Measurements from ENCODE around the gene EGLN2.
"Not testable (repeated sequence)": the region's sequence is repeated elsewhere in the genome, so short reads cannot be mapped to it uniquely, and the experiment has no call there.

EGLN2 gene

DNA sequence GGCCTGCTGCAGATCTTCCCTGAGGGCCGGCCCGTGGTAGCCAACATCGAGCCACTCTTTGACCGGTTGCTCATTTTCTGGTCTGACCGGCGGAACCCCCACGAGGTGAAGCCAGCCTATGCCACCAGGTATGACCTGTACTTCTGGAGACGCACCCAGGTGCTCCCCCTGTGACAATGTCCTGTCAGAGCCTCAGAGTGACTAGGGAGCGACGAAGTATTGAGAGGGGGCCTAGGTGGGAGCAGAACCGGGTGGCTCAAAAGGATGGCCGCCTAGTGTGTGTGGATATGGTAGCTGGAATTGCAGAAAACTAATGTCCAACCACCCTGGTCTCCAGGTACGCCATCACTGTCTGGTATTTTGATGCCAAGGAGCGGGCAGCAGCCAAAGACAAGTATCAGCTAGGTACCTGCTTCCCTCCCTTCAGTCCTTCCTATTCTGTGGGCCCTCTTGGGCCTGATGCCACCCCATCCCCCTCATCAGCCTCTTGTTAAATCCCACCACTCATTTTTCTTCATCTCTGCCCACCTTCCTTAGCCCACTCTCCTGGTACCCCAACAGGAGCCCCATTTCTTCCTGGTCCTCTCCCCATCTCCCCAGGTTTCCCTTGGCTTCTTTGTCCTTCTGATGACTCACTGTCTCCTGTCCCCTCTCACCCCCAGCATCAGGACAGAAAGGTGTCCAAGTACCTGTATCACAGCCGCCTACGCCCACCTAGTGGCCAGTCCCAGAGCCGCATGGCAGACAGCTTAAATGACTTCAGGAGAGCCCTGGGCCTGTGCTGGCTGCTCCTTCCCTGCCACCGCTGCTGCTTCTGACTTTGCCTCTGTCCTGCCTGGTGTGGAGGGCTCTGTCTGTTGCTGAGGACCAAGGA is 8.4 kb downstream of the EGLN2 start:
- DNase-seq (ENCODE audit: insufficient read length, low spot score) (no peak), FAIRE-seq (no peak)
- TF ChIP-seq POU2F2 (IDR thresholded peaks at IDR 0.05; ENCODE audit: low read depth, low read length) (0 out of 2 replicates have a peak, but pooled peaks have one; percentile 29), POLR2AphosphoS5 (IDR thresholded peaks at IDR 0.05; ENCODE audit: low read depth, low read length) (no peak), TAF1 (IDR thresholded peaks at IDR 0.05; ENCODE audit: low read depth, low read length) (no peak), POLR2A (IDR thresholded peaks at IDR 0.05; ENCODE audit: low read depth, low read length) (0 out of 2 replicates have a peak, but pooled peaks have one; percentile 8)

DNA sequence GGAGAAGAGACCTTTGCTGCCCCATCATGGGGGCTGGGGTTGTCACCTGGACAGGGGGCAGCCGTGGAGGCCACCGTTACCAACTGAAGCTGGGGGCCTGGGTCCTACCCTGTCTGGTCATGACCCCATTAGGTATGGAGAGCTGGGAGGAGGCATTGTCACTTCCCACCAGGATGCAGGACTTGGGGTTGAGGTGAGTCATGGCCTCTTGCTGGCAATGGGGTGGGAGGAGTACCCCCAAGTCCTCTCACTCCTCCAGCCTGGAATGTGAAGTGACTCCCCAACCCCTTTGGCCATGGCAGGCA is 9.0 kb downstream of the EGLN2 start:
- no peak for TF ChIP-seq TAF1 (IDR thresholded peaks at IDR 0.05; ENCODE audit: low read depth, low read length)
- TF ChIP-seq POU2F2 (IDR thresholded peaks at IDR 0.05; ENCODE audit: low read depth, low read length), result no peak
- TF ChIP-seq PAX5 (IDR thresholded peaks at IDR 0.05; ENCODE audit: insufficient read depth, low read length, severe bottlenecking), result no peak
- TF ChIP-seq SPI1 (IDR thresholded peaks at IDR 0.05; ENCODE audit: low read depth, low read length), result no peak
- no peak for TF ChIP-seq POLR2AphosphoS5 (IDR thresholded peaks at IDR 0.05; ENCODE audit: low read depth, low read length)
- TF ChIP-seq POLR2A (IDR thresholded peaks at IDR 0.05; ENCODE audit: low read depth, low read length), result no peak
- FAIRE-seq (no peak), DNase-seq (ENCODE audit: insufficient read length, low spot score) (no peak)

DNA sequence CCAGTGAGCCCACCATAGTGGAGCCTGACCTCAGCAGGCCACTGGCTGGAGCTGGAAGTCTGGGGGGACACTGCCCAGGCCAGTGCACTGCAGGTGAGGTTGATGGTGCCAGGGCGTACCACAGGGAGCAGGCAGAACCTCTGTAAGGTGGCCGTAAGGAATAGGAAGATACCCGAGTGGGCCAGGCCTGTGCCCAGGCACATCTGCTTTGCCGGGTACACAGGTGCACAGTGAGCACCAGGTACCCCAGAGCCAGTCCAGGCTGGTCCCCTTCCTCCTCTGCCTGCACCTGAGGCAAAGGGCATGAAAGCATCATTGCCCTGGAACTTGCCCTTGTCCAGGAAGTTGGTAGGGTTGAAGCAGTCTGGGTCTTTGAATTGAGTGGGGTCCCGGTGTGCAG is 9.5 kb downstream of the EGLN2 start:
- TF ChIP-seq POLR2AphosphoS5 (IDR thresholded peaks at IDR 0.05; ENCODE audit: low read depth, low read length), result peak; percentile 63; the same call in 1 of the 2 replicates
- no peak for TF ChIP-seq SPI1 (IDR thresholded peaks at IDR 0.05; ENCODE audit: low read depth, low read length)
- no peak for TF ChIP-seq POLR2A (IDR thresholded peaks at IDR 0.05; ENCODE audit: low read depth, low read length)
- TF ChIP-seq PAX5 (IDR thresholded peaks at IDR 0.05; ENCODE audit: insufficient read depth, low read length, severe bottlenecking), result no peak
- no peak for TF ChIP-seq TAF1 (IDR thresholded peaks at IDR 0.05; ENCODE audit: low read depth, low read length)
- TF ChIP-seq POU2F2 (IDR thresholded peaks at IDR 0.05; ENCODE audit: low read depth, low read length), result no peak
- DNase-seq (ENCODE audit: insufficient read length, low spot score) (no peak), FAIRE-seq (no peak)

DNA sequence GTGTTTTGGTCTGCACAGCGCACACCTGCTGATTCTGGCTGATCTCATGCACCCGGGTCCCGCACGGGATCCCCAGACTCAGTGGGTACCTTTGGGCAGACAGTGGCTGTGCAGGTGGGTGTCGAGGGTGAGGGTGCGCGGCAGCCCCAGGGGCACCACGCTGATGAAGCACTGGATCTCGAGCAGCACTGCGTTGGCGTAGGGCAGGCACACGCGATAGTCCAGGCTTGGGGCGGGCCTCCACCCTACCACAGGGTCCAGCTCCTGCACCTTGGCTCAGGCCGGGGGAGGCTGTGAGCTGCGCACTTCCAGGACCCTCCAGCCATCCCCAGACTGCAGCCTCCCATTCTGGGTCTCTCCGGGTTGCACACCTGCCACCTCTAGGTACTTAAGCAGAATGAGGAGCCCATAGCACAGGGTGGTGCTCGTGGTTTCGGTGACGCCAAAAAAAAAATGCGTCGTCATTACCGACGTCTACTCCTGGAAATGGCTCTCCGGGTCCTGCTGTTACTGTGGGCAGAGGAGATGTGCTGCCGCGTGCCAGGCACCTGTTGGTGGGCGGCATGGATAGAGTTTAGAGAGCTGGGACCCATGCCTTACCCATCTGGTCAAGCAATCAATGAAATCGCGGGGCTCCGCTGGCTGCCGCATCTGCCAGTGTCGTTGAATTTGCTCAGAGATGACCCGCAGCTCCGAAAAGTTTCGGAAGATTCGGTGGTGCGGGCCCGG is 10.5 kb downstream of the EGLN2 start:
- TF ChIP-seq POU2F2 (IDR thresholded peaks at IDR 0.05; ENCODE audit: low read depth, low read length) (peak; percentile 24; the same call in 1 of the 2 replicates), TAF1 (IDR thresholded peaks at IDR 0.05; ENCODE audit: low read depth, low read length) (no peak), SPI1 (IDR thresholded peaks at IDR 0.05; ENCODE audit: low read depth, low read length) (no peak), POLR2AphosphoS5 (IDR thresholded peaks at IDR 0.05; ENCODE audit: low read depth, low read length) (peak; percentile 63; the same call in 1 of the 2 replicates), PAX5 (IDR thresholded peaks at IDR 0.05; ENCODE audit: insufficient read depth, low read length, severe bottlenecking) (no peak)
- FAIRE-seq (no peak), DNase-seq (ENCODE audit: insufficient read length, low spot score) (no peak)

DNA sequence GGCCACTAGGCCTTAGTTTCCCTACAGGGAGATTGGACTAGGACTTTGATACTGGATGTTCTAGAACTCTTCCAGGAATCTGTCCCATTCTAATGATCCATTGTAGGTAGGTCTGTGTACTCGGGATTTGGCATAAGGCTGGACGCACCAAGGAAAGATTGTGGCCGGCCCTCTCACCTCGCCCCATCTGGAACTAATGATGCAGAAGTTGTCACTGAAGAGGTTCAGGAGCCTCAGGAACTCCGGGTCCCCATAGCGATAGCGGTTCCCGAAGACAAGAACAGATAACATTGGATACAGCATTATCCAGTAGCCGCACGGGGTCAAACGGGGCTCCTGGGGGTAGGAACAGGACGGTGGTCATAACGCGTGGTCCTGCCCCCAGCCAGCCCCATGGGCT is 11.2 kb downstream of the EGLN2 start:
- no peak for DNase-seq (ENCODE audit: insufficient read length, low spot score)
- FAIRE-seq, result peak; percentile 51
- TF ChIP-seq POLR2A (IDR thresholded peaks at IDR 0.05; ENCODE audit: low read depth, low read length), result no peak
- no peak for TF ChIP-seq PAX5 (IDR thresholded peaks at IDR 0.05; ENCODE audit: insufficient read depth, low read length, severe bottlenecking)
- TF ChIP-seq POU2F2 (IDR thresholded peaks at IDR 0.05; ENCODE audit: low read depth, low read length), result no peak
- no peak for TF ChIP-seq SPI1 (IDR thresholded peaks at IDR 0.05; ENCODE audit: low read depth, low read length)
- no peak for TF ChIP-seq POLR2AphosphoS5 (IDR thresholded peaks at IDR 0.05; ENCODE audit: low read depth, low read length)
- no peak for TF ChIP-seq TAF1 (IDR thresholded peaks at IDR 0.05; ENCODE audit: low read depth, low read length)

DNA sequence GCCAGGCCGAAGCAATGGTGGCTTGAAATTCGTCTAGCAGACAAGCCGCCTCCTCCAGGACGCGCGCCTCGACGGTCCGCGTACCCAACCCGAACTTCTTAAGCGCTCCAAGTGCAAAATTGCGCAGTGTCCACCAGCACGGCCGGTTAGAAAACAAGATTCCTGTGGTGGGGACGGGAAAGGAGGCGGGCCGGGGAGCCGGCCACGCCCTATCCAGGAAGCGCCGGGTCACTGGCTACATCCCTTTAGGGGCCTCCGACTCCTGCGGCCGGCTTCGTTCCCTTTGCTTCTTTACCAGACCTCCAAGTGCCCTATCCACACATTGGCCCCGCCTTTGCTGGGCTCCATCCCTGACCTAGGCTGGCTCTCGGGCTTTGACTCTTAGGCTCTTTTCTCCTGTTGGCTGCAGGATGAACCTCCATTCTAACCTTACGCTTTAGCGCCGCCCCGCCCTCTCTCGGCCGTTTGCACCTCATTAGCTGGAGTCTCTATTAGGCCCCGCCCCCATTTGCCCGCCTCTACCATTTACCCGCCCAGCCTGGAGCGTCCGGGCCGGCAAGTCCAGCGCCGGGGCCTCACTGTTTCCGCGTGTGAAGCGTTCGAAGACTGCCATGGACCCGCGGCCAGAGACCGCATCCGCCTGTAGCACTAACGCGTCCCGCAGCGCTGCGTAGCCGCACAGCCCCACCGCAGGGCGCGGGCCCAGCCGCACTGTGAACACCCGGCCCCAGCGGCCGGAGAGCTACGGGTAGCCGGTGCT is 11.8 kb downstream of the EGLN2 start:
- peak; percentile 70 for FAIRE-seq
- DNase-seq (ENCODE audit: insufficient read length, low spot score), result not testable (repeated sequence)

DNA sequence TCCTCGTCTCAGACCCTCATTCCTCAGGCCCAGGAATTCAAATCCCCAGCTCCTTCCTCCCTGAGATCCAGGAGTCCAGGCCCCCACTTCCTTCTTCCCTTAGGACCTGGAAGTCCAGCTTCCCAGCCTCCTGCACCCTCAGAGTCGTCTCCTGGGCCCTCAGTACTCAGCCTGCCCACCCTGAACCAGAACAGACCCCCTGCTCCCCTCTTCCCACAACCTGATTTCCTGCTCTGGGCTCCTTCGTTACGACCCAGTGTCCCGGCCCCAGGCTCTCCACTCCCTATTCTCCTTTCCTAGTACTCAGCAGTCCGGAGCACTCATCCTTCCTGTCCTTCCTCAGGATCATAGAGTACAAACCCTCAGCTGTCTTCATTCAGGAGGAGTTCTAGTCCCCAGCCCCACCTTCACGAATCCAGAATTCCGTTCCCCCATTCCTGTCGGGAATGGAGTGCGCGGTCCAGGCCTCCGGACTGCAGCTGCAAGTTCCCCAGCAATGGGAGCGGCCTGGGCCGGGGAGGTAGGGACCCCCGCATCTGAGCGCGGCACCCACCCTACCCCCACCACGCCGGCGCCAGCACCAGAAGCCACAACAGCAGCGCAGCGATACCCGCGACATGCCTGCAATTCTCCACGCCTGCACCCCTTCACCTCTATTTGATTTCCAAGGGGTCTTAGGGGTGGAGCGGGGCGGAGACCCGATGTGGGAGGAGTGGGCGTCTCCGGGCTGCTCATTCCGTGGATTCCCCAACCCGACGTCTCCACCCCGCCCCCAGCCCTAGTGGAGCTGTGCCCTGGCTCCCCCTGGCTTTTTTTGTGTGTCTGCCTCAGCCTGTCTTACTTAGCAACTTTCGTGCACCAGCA is 12.7 kb downstream of the EGLN2 start:
- DNase-seq (ENCODE audit: insufficient read length, low spot score), result no peak
- no peak for TF ChIP-seq SPI1 (IDR thresholded peaks at IDR 0.05; ENCODE audit: low read depth, low read length)
- TF ChIP-seq POU2F2 (IDR thresholded peaks at IDR 0.05; ENCODE audit: low read depth, low read length), result no peak
- TF ChIP-seq PAX5 (IDR thresholded peaks at IDR 0.05; ENCODE audit: insufficient read depth, low read length, severe bottlenecking), result no peak
- no peak for TF ChIP-seq TAF1 (IDR thresholded peaks at IDR 0.05; ENCODE audit: low read depth, low read length)
- no peak for TF ChIP-seq POLR2AphosphoS5 (IDR thresholded peaks at IDR 0.05; ENCODE audit: low read depth, low read length)
- TF ChIP-seq POLR2A (IDR thresholded peaks at IDR 0.05; ENCODE audit: low read depth, low read length), result no peak

DNA sequence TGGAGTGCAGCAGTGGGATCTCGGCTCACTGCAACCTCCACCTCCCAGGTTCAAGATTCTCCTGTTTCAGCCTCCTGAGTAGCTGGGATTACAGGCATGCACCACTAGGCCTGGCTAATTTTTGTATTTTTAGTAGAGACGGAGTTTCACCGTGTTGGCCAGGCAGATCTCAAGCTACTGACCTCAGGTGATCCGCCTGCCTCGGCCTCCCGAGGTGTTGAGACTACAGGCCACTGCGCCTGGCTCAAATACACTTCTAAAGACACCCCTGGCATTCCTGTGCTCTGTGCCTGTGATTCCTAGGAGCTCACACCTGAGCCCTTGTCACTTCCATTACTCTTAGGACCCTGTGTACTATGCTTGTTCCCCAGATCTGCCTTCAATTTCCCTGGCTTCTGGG is 13.6 kb downstream of the EGLN2 start:
- not testable (repeated sequence) for FAIRE-seq; DNase-seq (ENCODE audit: insufficient read length, low spot score)

More for the DNA sequence above, 12.7 kb downstream of the EGLN2 start:
- FAIRE-seq, result no peak

DNA sequence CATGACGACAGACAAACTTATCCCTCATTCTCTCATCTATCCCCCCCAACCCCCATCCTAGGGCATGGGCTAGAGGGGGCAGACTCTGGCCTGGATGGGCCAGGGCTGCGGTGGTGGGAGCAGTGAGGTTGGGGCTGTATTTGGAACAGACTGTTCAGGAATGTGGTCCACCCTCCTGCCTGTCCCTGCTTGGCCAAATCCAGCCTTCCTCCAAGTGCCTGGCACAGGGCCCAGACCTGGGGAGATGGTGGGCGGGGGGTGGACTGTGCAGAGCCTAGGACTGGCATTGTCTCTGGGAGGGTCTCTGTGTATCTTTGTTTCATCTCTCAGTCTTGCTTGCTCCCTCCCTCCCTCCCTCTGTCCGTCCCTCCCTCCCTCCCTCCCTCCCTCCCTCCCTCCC is 14.2 kb downstream of the EGLN2 start:
- TF ChIP-seq POU2F2 (IDR thresholded peaks at IDR 0.05; ENCODE audit: low read depth, low read length) (no peak), SPI1 (IDR thresholded peaks at IDR 0.05; ENCODE audit: low read depth, low read length) (no peak), POLR2A (IDR thresholded peaks at IDR 0.05; ENCODE audit: low read depth, low read length) (no peak), PAX5 (IDR thresholded peaks at IDR 0.05; ENCODE audit: insufficient read depth, low read length, severe bottlenecking) (no peak), TAF1 (IDR thresholded peaks at IDR 0.05; ENCODE audit: low read depth, low read length) (no peak), POLR2AphosphoS5 (IDR thresholded peaks at IDR 0.05; ENCODE audit: low read depth, low read length) (no peak)
- no peak for DNase-seq (ENCODE audit: insufficient read length, low spot score)
- no peak for FAIRE-seq

Measured in GM12891 (cell line).